HEK293 (cell line): ENCODE results near the gene ATP2A2.

ENCODE experiments used
- CTCF ChIA-PET: fragments of 350-600 bp; formaldehyde crosslinking; extraction: SDS; loops from one replicate; lab custom pipeline; 2021; ENCODE audit warnings: antibody characterized with exemption; lab: Yijun Ruan, JAX
- POLR2A ChIA-PET: fragments of 300-600 bp; formaldehyde crosslinking; extraction: SDS; loops from one replicate; lab custom pipeline; 2020; ENCODE audit warnings: antibody characterized with exemption, inconsistent platforms; lab: Yijun Ruan, JAX
- H3K27ac ChIP-seq: fragments of 200-500 bp; sonication (Bioruptor generic); 2 replicates; pipeline ENCODE4 v1.5.1; 2014; ENCODE audit warnings: low read depth, low read length, control low read depth, inconsistent platforms; ENCODE audit errors: extremely low read depth
- H3K36me3 ChIP-seq, 2 experiments: fragments of 200-500 bp in 1 of 2; sonication (Bioruptor generic) in 1 of 2; 1 replicate in 1 of 2; 2 replicates in 1 of 2; pipeline ENCODE4 v1.5.1; 2014 to 2017; ENCODE audit warnings: inconsistent platforms in 2 of 2, low read length in 2 of 2; ENCODE audit not compliant: control insufficient read depth in 2 of 2, insufficient read depth in 1 of 2
- H3K4me1 ChIP-seq: fragments of 200-500 bp; sonication (Bioruptor generic); 2 replicates; pipeline ENCODE4 v1.5.1; 2014; ENCODE audit warnings: mild to moderate bottlenecking, low read length, inconsistent platforms; ENCODE audit not compliant: control insufficient read depth, insufficient read depth
- H3K4me3 ChIP-seq: 2 replicates; pipeline ENCODE4 v1.5.1; 2011; ENCODE audit warnings: low read depth, mild to moderate bottlenecking, control low read depth, low read length, moderate library complexity
- H3K9me3 ChIP-seq: fragments of 200-500 bp; sonication (Bioruptor generic); 2 replicates; pipeline ENCODE4 v1.5.1; 2014; ENCODE audit warnings: low read depth, low read length, inconsistent platforms; ENCODE audit not compliant: control insufficient read depth, insufficient read depth
- GLIS1 ChIP-seq: fragments of 450-650 bp; formaldehyde crosslinking; IDR thresholded peaks from 2 replicates; pipeline ENCODE4 v1.5.1; 2016; ENCODE audit warnings: missing biosample characterization, missing genetic modification characterization
- IKZF3 ChIP-seq: fragments of 450-650 bp; IDR thresholded peaks from 2 replicates; pipeline ENCODE4 v1.5.0; 2018; ENCODE audit warnings: missing biosample characterization, mild to moderate bottlenecking, missing genetic modification characterization, moderate library complexity
- KLF17 ChIP-seq: fragments of 450-650 bp; formaldehyde crosslinking; IDR thresholded peaks from 2 replicates; pipeline ENCODE4 v1.5.1; 2016; ENCODE audit warnings: missing biosample characterization, missing genetic modification characterization
- PRDM4 ChIP-seq: fragments of 450-650 bp; formaldehyde crosslinking; IDR thresholded peaks from 2 replicates; pipeline ENCODE4 v1.5.1; 2017; ENCODE audit warnings: missing biosample characterization, missing genetic modification characterization
- PRDM6 ChIP-seq: fragments of 450-650 bp; formaldehyde crosslinking; IDR thresholded peaks from 2 replicates; pipeline ENCODE4 v1.5.1; 2017; ENCODE audit warnings: missing biosample characterization, missing genetic modification characterization
- REST ChIP-seq: fragments of 450-650 bp; formaldehyde crosslinking; IDR thresholded peaks from 2 replicates; pipeline ENCODE4 v1.5.1; 2016; ENCODE audit warnings: missing biosample characterization, missing genetic modification characterization
- WT1 ChIP-seq: fragments of 450-650 bp; formaldehyde crosslinking; IDR thresholded peaks from 2 replicates; pipeline ENCODE4 v1.5.1; 2016; ENCODE audit warnings: missing biosample characterization, missing genetic modification characterization
- YY2 ChIP-seq: fragments of 450-650 bp; formaldehyde crosslinking; IDR thresholded peaks from 2 replicates; pipeline ENCODE4 v1.5.1; 2016; ENCODE audit warnings: missing biosample characterization, missing genetic modification characterization
- ZBTB1 ChIP-seq: fragments of 450-650 bp; formaldehyde crosslinking; IDR thresholded peaks from 2 replicates; pipeline ENCODE4 v1.5.1; 2016; ENCODE audit warnings: missing biosample characterization, missing genetic modification characterization
- ZBTB17 ChIP-seq: fragments of 450-650 bp; formaldehyde crosslinking; IDR thresholded peaks from 2 replicates; pipeline ENCODE4 v1.5.1; 2016; ENCODE audit warnings: missing biosample characterization, missing genetic modification characterization
- ZBTB20 ChIP-seq: fragments of 450-650 bp; formaldehyde crosslinking; IDR thresholded peaks from 2 replicates; pipeline ENCODE4 v1.5.1; 2016; ENCODE audit warnings: missing biosample characterization, missing genetic modification characterization
- ZBTB44 ChIP-seq: fragments of 450-650 bp; IDR thresholded peaks from 2 replicates; pipeline ENCODE4 v1.5.1; 2018; ENCODE audit warnings: missing biosample characterization, mild to moderate bottlenecking, missing genetic modification characterization
- ZNF10 ChIP-seq: fragments of 450-650 bp; formaldehyde crosslinking; IDR thresholded peaks from 2 replicates; pipeline ENCODE4 v1.5.1; 2017; ENCODE audit warnings: missing biosample characterization, missing genetic modification characterization
- ZNF114 ChIP-seq: fragments of 450-650 bp; formaldehyde crosslinking; IDR thresholded peaks from 2 replicates; pipeline ENCODE4 v1.5.0; 2017; ENCODE audit warnings: missing biosample characterization, missing genetic modification characterization
- ZNF274 ChIP-seq, 2 experiments: fragments of 200-500 bp in 1 of 2; fragments of 450-650 bp in 1 of 2; sonication (Bioruptor generic) in 1 of 2; formaldehyde crosslinking in 1 of 2; IDR thresholded peaks; 2 replicates each; pipeline versions ENCODE4 v1.5.1 to v1.6.1; 2014 to 2016; ENCODE audit warnings: borderline replicate concordance in 1 of 2, inconsistent platforms in 1 of 2, low read length in 1 of 2, missing biosample characterization in 1 of 2, missing genetic modification characterization in 1 of 2
- ZNF335 ChIP-seq: fragments of 450-650 bp; formaldehyde crosslinking; conservative IDR thresholded peaks from 2 replicates; pipeline ENCODE4 v1.5.1; 2016; ENCODE audit warnings: missing biosample characterization, missing genetic modification characterization
- ZNF501 ChIP-seq: fragments of 450-650 bp; formaldehyde crosslinking; IDR thresholded peaks from 2 replicates; pipeline ENCODE4 v1.5.1; 2016; ENCODE audit warnings: missing biosample characterization, missing genetic modification characterization
- ZNF518A ChIP-seq: fragments of 450-650 bp; formaldehyde crosslinking; conservative IDR thresholded peaks from 2 replicates; pipeline ENCODE4 v1.5.1; 2016; ENCODE audit warnings: low read depth, missing biosample characterization, missing genetic modification characterization
- ZNF654 ChIP-seq: fragments of 450-650 bp; formaldehyde crosslinking; IDR thresholded peaks from 2 replicates; pipeline ENCODE4 v1.5.1; 2016; ENCODE audit warnings: low read depth, missing biosample characterization, missing genetic modification characterization
- ZSCAN30 ChIP-seq: fragments of 450-650 bp; IDR thresholded peaks from 2 replicates; pipeline ENCODE4 v1.5.1; 2018; ENCODE audit warnings: missing biosample characterization, mild to moderate bottlenecking, missing genetic modification characterization, moderate library complexity

The ATP2A2 gene

GRCh38 chr12:110266980-110267620, 13.9 kb upstream of the ATP2A2 start:
- Histone ChIP-seq H3K36me3 (no peaks in the 10 kb centered on the region; a peak in 1 of 3 replicates), H3K27ac (peak overlapping the region; percentile 50), H3K4me3 (peak overlapping the region; percentile 4; the same call in 1 of the 2 replicates), H3K9me3 (no peaks in the 10 kb centered on the region), H3K4me1 (peaks cover 33% of the 10 kb centered on the region)
- CTCF ChIA-PET = interaction anchor here (0.6 kb wide), 2 partner anchors 75 to 143 kb away, joined by 3 read pairs; partner anchors contain the start of gene IFT81
- POLR2A ChIA-PET = interaction anchor here (1.0 to 2.0 kb wide), 2 partner anchors 10 to 13 kb away, joined by 4 to 18 read pairs; partner anchors contain the start of gene ATP2A2
- TF ChIP-seq ZBTB20 (peak; percentile 99), ZBTB1 (tag by site-specific recombination) (0 out of 2 replicates have a peak, but pooled peaks have one; percentile 39), ZNF274 (IDR thresholded peaks at IDR 0.05; ENCODE audit: low read length) (no peak), ZNF274 (tag by site-specific recombination; IDR thresholded peaks at IDR 0.05; ENCODE audit: borderline replicate concordance) (no peak), ZBTB44 (tag by site-specific recombination) (peak; percentile 89), KLF17 (tag by site-specific recombination) (no peak; the same call in 1 of the 2 replicates), ZBTB17 (0 out of 2 replicates have a peak, but pooled peaks have one; percentile 62), ZNF501 (tag by site-specific recombination) (peak; percentile 34; the same call in 1 of the 2 replicates), ZNF335 (tag by site-specific recombination) (peak; percentile 76), ZSCAN30 (peak; percentile 81; the same call in 1 of the 2 replicates), YY2 (tag by site-specific recombination) (0 out of 2 replicates have a peak, but pooled peaks have one; percentile 22), ZNF114 (tag by site-specific recombination) (no peak), REST (tag by site-specific recombination) (peak; percentile 92), ZNF654 (tag by site-specific recombination) (no peak), GLIS1 (peak; percentile 98), PRDM4 (tag by site-specific recombination) (peak; percentile 47; the same call in 1 of the 2 replicates), PRDM6 (tag by site-specific recombination) (peak; percentile 93), ZNF10 (peak; percentile 60; the same call in 1 of the 2 replicates), WT1 (tag by site-specific recombination) (peak; percentile 57), ZNF518A (tag by site-specific recombination) (no peak), IKZF3 (tag by site-specific recombination) (peak; percentile 81)
